H9 (cell line): ENCODE measurements around the gene TEX2. TPM values are rescaled to one million over a fixed set of nuclear protein-coding genes. Genes with fewer than 3 reads are reported as not detected.

Experiments used
- DNase-seq: peaks from one replicate; pipeline ENCODE4 v3.0.0-alpha.2; 2017
- H2AFZ ChIP-seq: one replicate; pipeline ENCODE4 v1.6.1; 2013; ENCODE audit warnings: mild to moderate bottlenecking, low read length, control low read depth, moderate library complexity
- H2AK5ac ChIP-seq: 2 replicates; pipeline ENCODE4 v1.6.1; 2013; ENCODE audit warnings: low read length, control low read depth, mixed read lengths; ENCODE audit not compliant: insufficient read length
- H2BK120ac ChIP-seq: one replicate; pipeline ENCODE4 v1.6.1; 2013; ENCODE audit warnings: low read depth, mild to moderate bottlenecking, low read length, control low read depth, inconsistent platforms; ENCODE audit not compliant: poor library complexity, severe bottlenecking
- H2BK12ac ChIP-seq: 2 replicates; pipeline ENCODE4 v1.6.1; 2013; ENCODE audit warnings: low read length, control low read depth, mixed read lengths, low read depth; ENCODE audit not compliant: insufficient read length
- H2BK15ac ChIP-seq: 2 replicates; pipeline ENCODE4 v1.6.1; 2013; ENCODE audit warnings: low read depth, low read length, control low read depth
- H2BK20ac ChIP-seq: one replicate; pipeline ENCODE4 v1.6.1; 2013; ENCODE audit warnings: low read depth, mild to moderate bottlenecking, low read length, control low read depth, inconsistent platforms; ENCODE audit not compliant: poor library complexity, severe bottlenecking
- H2BK5ac ChIP-seq: 2 replicates; pipeline ENCODE4 v1.6.1; 2013; ENCODE audit warnings: low read length, control low read depth, mixed read lengths; ENCODE audit not compliant: insufficient read length
- H3K14ac ChIP-seq: 2 replicates; pipeline ENCODE4 v1.6.1; 2013; ENCODE audit warnings: low read length, control low read depth; ENCODE audit not compliant: insufficient read depth
- H3K18ac ChIP-seq: 2 replicates; pipeline ENCODE4 v1.6.1; 2013; ENCODE audit warnings: low read depth, mild to moderate bottlenecking, mixed read lengths, low read length, control low read depth; ENCODE audit not compliant: insufficient read length
- H3K23ac ChIP-seq: 2 replicates; pipeline ENCODE4 v1.6.1; 2013; ENCODE audit warnings: low read length, control low read depth, mixed read lengths, low read depth; ENCODE audit not compliant: insufficient read length
- H3K23me2 ChIP-seq: 2 replicates; pipeline ENCODE4 v1.6.1; 2013; ENCODE audit warnings: low read depth, mild to moderate bottlenecking, mixed read lengths, low read length, control low read depth; ENCODE audit not compliant: insufficient read length, poor library complexity, severe bottlenecking
- H3K27ac ChIP-seq: 2 replicates; pipeline ENCODE4 v1.5.1; 2013; ENCODE audit warnings: low read length, control low read depth, mixed read lengths, low read depth; ENCODE audit not compliant: insufficient read length
- H3K27me3 ChIP-seq: 2 replicates; pipeline ENCODE4 v1.6.1; 2013; ENCODE audit warnings: low read length, control low read depth, inconsistent platforms; ENCODE audit not compliant: insufficient read depth
- H3K4ac ChIP-seq: 2 replicates; pipeline ENCODE4 v1.6.1; 2013; ENCODE audit warnings: low read depth, mild to moderate bottlenecking, control low read depth, inconsistent platforms, low read length, moderate library complexity
- H3K4me1 ChIP-seq: 2 replicates; pipeline ENCODE4 v1.6.1; 2013; ENCODE audit warnings: low read length, control low read depth, inconsistent platforms; ENCODE audit not compliant: insufficient read depth
- H3K4me2 ChIP-seq: 2 replicates; pipeline ENCODE4 v1.6.1; 2013; ENCODE audit warnings: low read length, control low read depth, mixed read lengths; ENCODE audit not compliant: insufficient read length, insufficient read depth
- H3K56ac ChIP-seq: 2 replicates; pipeline ENCODE4 v1.6.1; 2013; ENCODE audit warnings: low read depth, mild to moderate bottlenecking, mixed read lengths, low read length, control low read depth; ENCODE audit not compliant: insufficient read length
- H3K79me1 ChIP-seq: 2 replicates; pipeline ENCODE4 v1.6.1; 2013; ENCODE audit warnings: low read depth, mild to moderate bottlenecking, moderate library complexity, low read length, control low read depth, inconsistent platforms; ENCODE audit not compliant: insufficient read depth, poor library complexity, severe bottlenecking
- H3K79me2 ChIP-seq: 2 replicates; pipeline ENCODE4 v1.6.1; 2013; ENCODE audit warnings: low read length, control low read depth, inconsistent platforms; ENCODE audit not compliant: insufficient read depth
- H3K9ac ChIP-seq: 2 replicates; pipeline ENCODE4 v1.6.1; 2013; ENCODE audit warnings: low read length, control low read depth, mixed read lengths; ENCODE audit not compliant: insufficient read length; ENCODE audit errors: extremely low read depth
- H3K9me3 ChIP-seq: one replicate; pipeline ENCODE4 v1.6.1; 2013; ENCODE audit warnings: low read depth, low read length, inconsistent platforms; ENCODE audit not compliant: control insufficient read depth
- H3T11ph ChIP-seq: one replicate; pipeline ENCODE4 v1.6.1; 2013; ENCODE audit warnings: mild to moderate bottlenecking, low read length, control low read depth, inconsistent platforms
- H4K20me1 ChIP-seq: one replicate; pipeline ENCODE4 v1.6.1; 2013; ENCODE audit not compliant: control insufficient read depth, insufficient read length, insufficient read depth
- H4K5ac ChIP-seq: 2 replicates; pipeline ENCODE4 v1.6.1; 2013; ENCODE audit warnings: low read depth, mild to moderate bottlenecking, mixed read lengths, low read length, control low read depth; ENCODE audit not compliant: insufficient read length
- H4K8ac ChIP-seq: replicated peaks from 2 replicates; pipeline ENCODE4 v1.6.1; 2013; ENCODE audit warnings: low read length, control low read depth, mixed read lengths, low read depth; ENCODE audit not compliant: insufficient read length
- H4K91ac ChIP-seq: 2 replicates; pipeline ENCODE4 v1.6.1; 2013; ENCODE audit warnings: low read depth, mild to moderate bottlenecking, moderate library complexity, mixed read lengths, low read length, control low read depth; ENCODE audit not compliant: insufficient read length
- H3K27ac Mint-ChIP-seq, 3 experiments: 2 replicates in 2 of 3; 3 replicates in 1 of 3; pipeline ENCODE4 v1.8.0; 2020 to 2021; ENCODE audit warnings: mixed read lengths in 3 of 3, mild to moderate bottlenecking in 1 of 3, moderate library complexity in 1 of 3
- H3K27me3 Mint-ChIP-seq: 2 replicates; pipeline ENCODE4 v1.8.0; 2021; ENCODE audit warnings: low read depth, mild to moderate bottlenecking, moderate library complexity, mixed read lengths
- H3K36me3 Mint-ChIP-seq, 3 experiments: 2 replicates in 2 of 3; 3 replicates in 1 of 3; pipeline ENCODE4 v1.8.0; 2020 to 2021; ENCODE audit warnings: low read depth in 3 of 3, mixed read lengths in 3 of 3; ENCODE audit not compliant: insufficient read depth in 1 of 3
- H3K4me1 Mint-ChIP-seq, 2 experiments: 2 replicates each; pipeline ENCODE4 v1.8.0; 2020; ENCODE audit warnings: mixed read lengths in 2 of 2
- H3K4me3 Mint-ChIP-seq, 2 experiments: 2 replicates in 1 of 2; 3 replicates in 1 of 2; pipeline ENCODE4 v1.8.0; 2020 to 2021; ENCODE audit warnings: mild to moderate bottlenecking in 2 of 2, mixed read lengths in 2 of 2, moderate library complexity in 1 of 2
- H3K9me3 Mint-ChIP-seq, 2 experiments: 2 replicates in 1 of 2; 3 replicates in 1 of 2; pipeline ENCODE4 v1.8.0; 2020; ENCODE audit warnings: mild to moderate bottlenecking in 2 of 2, mixed read lengths in 2 of 2, moderate library complexity in 1 of 2
- CTCF ChIP-seq: fragments of 200-600 bp; sonication (generic); conservative IDR thresholded peaks from 3 replicates; pipeline ENCODE4 v1.8.0; 2021; ENCODE audit warnings: antibody characterized with exemption, mild to moderate bottlenecking
- WGBS: extraction: QIAGEN DNeasy Blood & Tissue Kit; methylation state at CpG from one replicate; pipeline ENCODE4 v1.1.7; 2013; ENCODE audit warnings: missing lambda C conversion rate, low lambda C conversion rate, mixed read lengths; ENCODE audit not compliant: insufficient read length; ENCODE audit errors: extremely low coverage; 5-methylcytosine and 5-hydroxymethylcytosine counted together
- total RNA-seq: library from RNA; stranded (reverse); gene quantifications from 2 replicates; pipeline ENCODE4 v1.2.1, GENCODE V29; 2021

TEX2 gene
- total RNA-seq, 1 experiment from 2014 or later: 12.2 TPM

GRCh38 chr17:64242633-64243032 is 20.4 kb downstream of the TEX2 start:
- no peak overlapping the region for H3K4me3 Mint-ChIP-seq
- H3K9me3 ChIP-seq: no peaks in the 10 kb centered on the region
- no peak overlapping the region for H2BK5ac ChIP-seq
- no peaks in the 10 kb centered on the region for H4K20me1 ChIP-seq
- H3K79me2 ChIP-seq: no peaks in the 10 kb centered on the region
- 0 out of 7 replicates have a peak overlapping the region, but pooled peaks of 1 of the 3 experiments have one; percentile 40 for H3K27ac Mint-ChIP-seq
- H3K27me3 Mint-ChIP-seq: no peaks in the 10 kb centered on the region
- no peak overlapping the region for H3K27ac ChIP-seq
- peaks cover 14 to 21% of the 10 kb centered on the region in 2 experiments for H3K4me1 Mint-ChIP-seq
- 0 out of 2 replicates have a peak, but pooled peaks cover 2% of the 10 kb centered on the region for H3K4me1 ChIP-seq
- H3K27me3 ChIP-seq: no peaks in the 10 kb centered on the region
- no peak overlapping the region for H2BK20ac ChIP-seq
- no peak overlapping the region for H4K91ac ChIP-seq
- H3K4ac ChIP-seq: no peak overlapping the region
- no peak overlapping the region for H3K4me2 ChIP-seq
- H3T11ph ChIP-seq: no peak overlapping the region
- no peak for DNase-seq
- H2BK120ac ChIP-seq: no peak overlapping the region
- H3K23me2 ChIP-seq: no peaks in the 10 kb centered on the region
- H2BK12ac ChIP-seq: no peak overlapping the region
- H3K14ac ChIP-seq: no peak overlapping the region
- no peak overlapping the region for H3K23ac ChIP-seq
- no CpG with 5 or more reads among the region's 7 CpGs for WGBS
- H3K36me3 Mint-ChIP-seq: no peaks in the 10 kb centered on the region
- H3K9me3 Mint-ChIP-seq: no peaks in the 10 kb centered on the region
- H3K79me1 ChIP-seq: no peaks in the 10 kb centered on the region
- no peak overlapping the region for H4K5ac ChIP-seq
- no peak overlapping the region for H2AFZ ChIP-seq
- no peak overlapping the region for H4K8ac ChIP-seq
- H2BK15ac ChIP-seq: no peak overlapping the region
- no peak overlapping the region for H3K9ac ChIP-seq
- no peak overlapping the region for H2AK5ac ChIP-seq
- TF ChIP-seq CTCF: no peak
- H3K56ac ChIP-seq: no peak overlapping the region
- no peak overlapping the region for H3K18ac ChIP-seq
